Measurements from ENCODE around the gene IFNA8. TPM values are rescaled to one million over a fixed set of nuclear protein-coding genes. Genes with fewer than 3 reads are reported as not detected.

Gene IFNA8
- total RNA-seq, 2 donors from 2014 or later: not detected

GRCh38 chr9:21412107-21412506, 3.2 kb downstream of the IFNA8 start:
- H3K27me3 ChIP-seq (ENCODE audit: control insufficient read depth, insufficient read depth, low read length, poor library complexity, severe bottlenecking): peaks cover 18% of the 10 kb centered on the region
- H3K9me3 ChIP-seq (ENCODE audit: control insufficient read depth, low read length): no peaks in the 10 kb centered on the region
- no peak overlapping the region for H3K9ac ChIP-seq (ENCODE audit: extremely low read depth, low read length, poor library complexity, severe bottlenecking)
- Mint-ChIP-seq H3K4me3 (no peak overlapping the region), H3K27me3 (ENCODE audit: insufficient read depth) (peaks cover 34% of the 10 kb centered on the region), H3K36me3 (ENCODE audit: low read depth) (no peaks in the 10 kb centered on the region), H3K9me3 (no peaks in the 10 kb centered on the region), H3K4me1 (no peaks in the 10 kb centered on the region), H3K27ac (no peak overlapping the region)
- H3K27ac ChIP-seq (ENCODE audit: low read depth, low read length): no peak overlapping the region
- TF ChIP-seq, protein P1, sequence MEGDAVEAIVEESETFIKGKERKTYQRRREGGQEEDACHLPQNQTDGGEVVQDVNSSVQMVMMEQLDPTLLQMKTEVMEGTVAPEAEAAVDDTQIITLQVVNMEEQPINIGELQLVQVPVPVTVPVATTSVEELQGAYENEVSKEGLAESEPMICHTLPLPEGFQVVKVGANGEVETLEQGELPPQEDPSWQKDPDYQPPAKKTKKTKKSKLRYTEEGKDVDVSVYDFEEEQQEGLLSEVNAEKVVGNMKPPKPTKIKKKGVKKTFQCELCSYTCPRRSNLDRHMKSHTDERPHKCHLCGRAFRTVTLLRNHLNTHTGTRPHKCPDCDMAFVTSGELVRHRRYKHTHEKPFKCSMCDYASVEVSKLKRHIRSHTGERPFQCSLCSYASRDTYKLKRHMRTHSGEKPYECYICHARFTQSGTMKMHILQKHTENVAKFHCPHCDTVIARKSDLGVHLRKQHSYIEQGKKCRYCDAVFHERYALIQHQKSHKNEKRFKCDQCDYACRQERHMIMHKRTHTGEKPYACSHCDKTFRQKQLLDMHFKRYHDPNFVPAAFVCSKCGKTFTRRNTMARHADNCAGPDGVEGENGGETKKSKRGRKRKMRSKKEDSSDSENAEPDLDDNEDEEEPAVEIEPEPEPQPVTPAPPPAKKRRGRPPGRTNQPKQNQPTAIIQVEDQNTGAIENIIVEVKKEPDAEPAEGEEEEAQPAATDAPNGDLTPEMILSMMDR (conservative IDR thresholded peaks at IDR 0.05): no peak
- no peaks in the 10 kb centered on the region for H3K4me1 ChIP-seq (ENCODE audit: control insufficient read depth, insufficient read depth, low read length)
- DNase-seq: no peak
- H3K4me3 ChIP-seq (ENCODE audit: low read length): no peak overlapping the region
- no peaks in the 10 kb centered on the region for H3K36me3 ChIP-seq (ENCODE audit: control insufficient read depth, insufficient read depth, low read length)

DNA sequence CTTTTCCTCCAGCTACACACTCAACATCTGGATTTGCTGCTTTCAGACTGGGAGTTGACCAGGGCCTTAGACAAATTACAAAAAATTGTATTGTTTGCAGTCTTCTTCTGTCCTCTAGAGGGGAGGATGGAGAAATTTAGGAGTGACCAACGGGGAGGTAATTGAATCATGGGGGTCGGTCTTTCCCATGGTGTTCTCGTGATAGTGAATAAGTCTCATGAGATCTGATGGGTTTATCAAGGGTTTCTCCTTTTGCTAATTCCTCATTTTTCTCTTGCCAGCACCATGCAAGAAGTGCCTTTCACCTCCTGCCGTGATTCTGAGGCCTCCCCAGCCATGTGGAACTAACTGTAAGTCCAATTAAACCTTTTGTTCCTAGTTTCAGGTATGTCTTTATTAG, 4.2 kb downstream of the IFNA8 start:
- Histone ChIP-seq H3K4me1 (ENCODE audit: control insufficient read depth, insufficient read depth, low read length) (no peaks in the 10 kb centered on the region), H3K27me3 (ENCODE audit: control insufficient read depth, insufficient read depth, low read length, poor library complexity, severe bottlenecking) (peaks cover 12% of the 10 kb centered on the region), H3K9me3 (ENCODE audit: control insufficient read depth, low read length) (no peaks in the 10 kb centered on the region), H3K9ac (ENCODE audit: extremely low read depth, low read length, poor library complexity, severe bottlenecking) (no peak overlapping the region), H3K27ac (ENCODE audit: low read depth, low read length) (no peak overlapping the region), H3K36me3 (ENCODE audit: control insufficient read depth, insufficient read depth, low read length) (no peaks in the 10 kb centered on the region), H3K4me3 (ENCODE audit: low read length) (no peak overlapping the region)
- no peak for DNase-seq
- H3K36me3 Mint-ChIP-seq (ENCODE audit: low read depth): no peaks in the 10 kb centered on the region
- peaks cover 29% of the 10 kb centered on the region for H3K27me3 Mint-ChIP-seq (ENCODE audit: insufficient read depth)
- 80 to 86% methylated on average over 4 of the region's 4 CpGs for WGBS, 2 experiments (ENCODE audit: insufficient coverage in 1 of 2, insufficient read length in 1 of 2)
- H3K27ac Mint-ChIP-seq: no peak overlapping the region
- no peaks in the 10 kb centered on the region for H3K9me3 Mint-ChIP-seq
- TF ChIP-seq, protein P1 (conservative IDR thresholded peaks at IDR 0.05): no peak
- no peaks in the 10 kb centered on the region for H3K4me1 Mint-ChIP-seq
- no peak overlapping the region for H3K4me3 Mint-ChIP-seq

- DNase-seq: peak; percentile 68
- Histone ChIP-seq H3K9ac (ENCODE audit: extremely low read depth, low read length, poor library complexity, severe bottlenecking) (no peak overlapping the region), H3K27ac (ENCODE audit: low read depth, low read length) (no peak overlapping the region), H3K36me3 (ENCODE audit: control insufficient read depth, insufficient read depth, low read length) (no peaks in the 10 kb centered on the region), H3K4me3 (ENCODE audit: low read length) (no peak overlapping the region), H3K27me3 (ENCODE audit: control insufficient read depth, insufficient read depth, low read length, poor library complexity, severe bottlenecking) (peaks cover 12% of the 10 kb centered on the region), H3K4me1 (ENCODE audit: control insufficient read depth, insufficient read depth, low read length) (no peaks in the 10 kb centered on the region), H3K9me3 (ENCODE audit: control insufficient read depth, low read length) (no peaks in the 10 kb centered on the region)
- no peaks in the 10 kb centered on the region for H3K36me3 Mint-ChIP-seq (ENCODE audit: low read depth)
- H3K4me1 Mint-ChIP-seq: no peaks in the 10 kb centered on the region
- H3K27me3 Mint-ChIP-seq (ENCODE audit: insufficient read depth): peaks cover 29% of the 10 kb centered on the region
- no peak overlapping the region for H3K4me3 Mint-ChIP-seq
- TF ChIP-seq, protein P1 (conservative IDR thresholded peaks at IDR 0.05): peak; percentile 74
- no peak overlapping the region for H3K27ac Mint-ChIP-seq
- H3K9me3 Mint-ChIP-seq: no peaks in the 10 kb centered on the region
- WGBS, 2 experiments (ENCODE audit: insufficient coverage in 1 of 2, insufficient read length in 1 of 2): 63 to 72% methylated on average over 3 to 5 of the region's 5 CpGs
Observed at GRCh38 chr9:21413624-21414023, 4.7 kb downstream of the IFNA8 start.

Data from endodermal cell (in vitro differentiated cells).